ENCODE results near the gene ARPC1A.
A peak's percentile ranks its signal among the peaks of the same experiment; 100 is the strongest.
"Not testable (repeated sequence)": the region's sequence is repeated elsewhere in the genome, so short reads cannot be mapped to it uniquely, and the experiment has no call there.

Gene ARPC1A

DNA sequence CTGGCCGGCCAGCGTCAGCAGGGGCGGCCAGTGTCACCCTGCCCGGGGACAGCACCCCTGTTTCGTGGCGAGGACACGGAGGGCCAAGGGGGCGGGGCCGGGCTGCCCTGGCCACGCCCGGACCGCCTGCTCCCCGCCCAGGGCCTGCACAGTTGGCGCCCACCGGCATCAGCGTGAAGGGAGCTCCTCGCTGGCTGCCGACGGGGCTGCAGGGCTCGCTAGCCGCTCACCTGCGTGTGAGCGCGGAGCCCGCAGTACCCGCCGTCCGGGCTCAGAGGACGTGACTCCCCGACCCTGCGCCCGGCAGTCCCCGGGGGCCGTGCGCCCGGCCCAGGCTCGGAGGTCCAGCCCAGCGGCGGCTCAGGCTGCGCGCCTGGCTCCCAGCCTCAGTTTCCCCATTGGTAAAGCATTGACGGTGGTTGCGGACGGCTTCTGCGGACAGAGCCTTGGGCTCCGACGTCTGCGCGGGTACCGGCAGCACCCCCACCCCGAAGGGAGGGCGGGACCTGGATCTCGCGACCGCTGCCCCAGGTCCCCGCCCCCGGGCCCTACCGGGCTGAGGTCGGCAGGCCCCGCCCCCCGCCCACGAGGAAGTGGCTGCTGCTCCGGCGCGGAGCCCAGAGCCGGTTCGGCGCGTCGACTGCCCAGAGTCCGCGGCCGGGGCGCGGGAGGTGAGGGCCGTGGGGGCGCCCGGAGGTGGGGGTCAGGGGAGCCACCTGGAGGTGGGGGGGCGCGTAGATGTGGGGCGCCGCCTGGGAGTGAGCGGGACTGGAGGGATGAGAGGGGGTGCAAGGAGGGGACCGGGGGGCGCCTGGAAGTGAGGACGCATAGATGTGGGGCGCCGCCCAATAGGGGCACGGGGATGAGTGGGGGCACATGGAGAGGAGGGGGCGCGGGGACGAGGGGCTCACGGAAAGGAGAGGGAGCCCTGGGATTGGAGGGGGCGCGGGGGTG lies 48.7 kb downstream of the ARPC1A start, which contains the start of gene ARPC1B:
ARPC1B (plus strand) TSS at position 620 of the 954 bp plus-strand sequence. CDS start 10,985 bp downstream, outside the sequence.
- Histone ChIP-seq H3K9ac (ENCODE audit: low read depth, low read length, poor library complexity, severe bottlenecking) (peak within 1 kb of the TSS; percentile 94), H3K4me1 (ENCODE audit: insufficient read depth, low read length, poor library complexity, severe bottlenecking) (peaks cover 13% of the 10 kb centered on the region), H3K4me3 (ENCODE audit: low read length, poor library complexity, severe bottlenecking) (peak within 1 kb of the TSS; percentile 92), H4K20me1 (ENCODE audit: insufficient read depth, low read length, poor library complexity, severe bottlenecking) (peaks cover 20% of the 10 kb centered on the region), H3K79me2 (ENCODE audit: insufficient read depth, low read length) (peaks cover 43% of the 10 kb centered on the region), H3K27me3 (ENCODE audit: insufficient read depth, low read length, poor library complexity, severe bottlenecking) (no peaks in the 10 kb centered on the region), H3K4me2 (ENCODE audit: low read depth, low read length, poor library complexity, severe bottlenecking) (peak within 1 kb of the TSS; percentile 64), H3K9me2 (replicated peaks; ENCODE audit: low read depth, low read length) (no peaks in the 10 kb centered on the region), H3K9me3 (ENCODE audit: insufficient read depth, low read depth, low read length) (no peaks in the 10 kb centered on the region), H3K36me3 (ENCODE audit: insufficient read depth, low read length) (peaks cover 4% of the 10 kb centered on the region; the same call in 1 of the 2 replicates), H3F3A (ENCODE audit: low read depth) (no peaks in the 10 kb centered on the region), H2AFZ (ENCODE audit: low read length) (peak within 1 kb of the TSS; percentile 99)
- no peak for TF ChIP-seq EZH2phosphoT487 (IDR thresholded peaks at IDR 0.05; ENCODE audit: borderline replicate concordance)
- TF ChIP-seq, protein P1, sequence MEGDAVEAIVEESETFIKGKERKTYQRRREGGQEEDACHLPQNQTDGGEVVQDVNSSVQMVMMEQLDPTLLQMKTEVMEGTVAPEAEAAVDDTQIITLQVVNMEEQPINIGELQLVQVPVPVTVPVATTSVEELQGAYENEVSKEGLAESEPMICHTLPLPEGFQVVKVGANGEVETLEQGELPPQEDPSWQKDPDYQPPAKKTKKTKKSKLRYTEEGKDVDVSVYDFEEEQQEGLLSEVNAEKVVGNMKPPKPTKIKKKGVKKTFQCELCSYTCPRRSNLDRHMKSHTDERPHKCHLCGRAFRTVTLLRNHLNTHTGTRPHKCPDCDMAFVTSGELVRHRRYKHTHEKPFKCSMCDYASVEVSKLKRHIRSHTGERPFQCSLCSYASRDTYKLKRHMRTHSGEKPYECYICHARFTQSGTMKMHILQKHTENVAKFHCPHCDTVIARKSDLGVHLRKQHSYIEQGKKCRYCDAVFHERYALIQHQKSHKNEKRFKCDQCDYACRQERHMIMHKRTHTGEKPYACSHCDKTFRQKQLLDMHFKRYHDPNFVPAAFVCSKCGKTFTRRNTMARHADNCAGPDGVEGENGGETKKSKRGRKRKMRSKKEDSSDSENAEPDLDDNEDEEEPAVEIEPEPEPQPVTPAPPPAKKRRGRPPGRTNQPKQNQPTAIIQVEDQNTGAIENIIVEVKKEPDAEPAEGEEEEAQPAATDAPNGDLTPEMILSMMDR (conservative IDR thresholded peaks at IDR 0.05; ENCODE audit: low read length), result no peak

DNA sequence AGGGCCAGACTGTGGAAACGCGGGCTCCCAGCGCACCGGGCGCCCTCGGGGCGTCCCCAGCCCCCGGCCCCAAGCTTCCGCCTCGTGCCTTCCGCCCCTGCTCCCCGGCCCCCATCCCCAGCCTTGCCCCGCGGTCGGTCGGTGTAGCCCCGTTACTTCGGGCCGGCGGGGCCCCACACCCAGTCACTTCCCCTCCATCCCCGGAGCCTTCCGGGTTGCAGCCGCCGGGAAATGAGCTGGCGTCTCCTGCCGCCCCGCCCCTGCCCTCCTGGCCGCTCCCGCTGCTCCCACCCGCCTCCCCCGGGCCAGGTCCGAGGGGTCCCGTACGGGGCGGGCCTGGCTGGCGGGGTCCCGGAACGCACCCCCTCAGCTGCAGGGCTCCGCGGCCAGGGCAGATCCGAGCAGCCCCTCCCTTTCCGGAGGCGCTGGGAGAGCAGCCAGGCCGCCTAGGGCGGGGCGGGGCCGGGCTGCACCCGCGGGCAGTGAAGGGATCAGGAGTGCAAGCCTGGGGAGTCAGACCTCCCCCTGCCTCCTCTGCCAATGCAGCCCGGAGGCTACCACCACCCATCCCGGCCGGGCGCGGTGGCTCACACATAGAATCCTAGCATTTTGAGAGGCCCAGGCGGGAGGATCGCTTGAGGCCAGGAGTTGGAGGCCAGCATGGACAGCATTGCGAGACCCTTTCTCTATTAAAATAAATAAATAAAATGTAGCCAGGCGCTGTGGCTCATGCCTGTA lies 49.5 kb downstream of the ARPC1A start:
- Histone ChIP-seq H3K9ac (ENCODE audit: low read depth, low read length, poor library complexity, severe bottlenecking) (peak overlapping the region; percentile 94), H2AFZ (ENCODE audit: low read length) (peak overlapping the region; percentile 99), H3F3A (ENCODE audit: low read depth) (no peaks in the 10 kb centered on the region), H3K9me2 (replicated peaks; ENCODE audit: low read depth, low read length) (no peaks in the 10 kb centered on the region), H4K20me1 (ENCODE audit: insufficient read depth, low read length, poor library complexity, severe bottlenecking) (peaks cover 20% of the 10 kb centered on the region), H3K4me1 (ENCODE audit: insufficient read depth, low read length, poor library complexity, severe bottlenecking) (peaks cover 21% of the 10 kb centered on the region), H3K9me3 (ENCODE audit: insufficient read depth, low read depth, low read length) (no peaks in the 10 kb centered on the region), H3K36me3 (ENCODE audit: insufficient read depth, low read length) (peaks cover 4% of the 10 kb centered on the region; the same call in 1 of the 2 replicates), H3K4me3 (ENCODE audit: low read length, poor library complexity, severe bottlenecking) (peak overlapping the region; percentile 92), H3K4me2 (ENCODE audit: low read depth, low read length, poor library complexity, severe bottlenecking) (peak overlapping the region; percentile 64), H3K27me3 (ENCODE audit: insufficient read depth, low read length, poor library complexity, severe bottlenecking) (no peaks in the 10 kb centered on the region), H3K79me2 (ENCODE audit: insufficient read depth, low read length) (peaks cover 50% of the 10 kb centered on the region)
- TF ChIP-seq, protein P1 (conservative IDR thresholded peaks at IDR 0.05; ENCODE audit: low read length), result no peak

DNA sequence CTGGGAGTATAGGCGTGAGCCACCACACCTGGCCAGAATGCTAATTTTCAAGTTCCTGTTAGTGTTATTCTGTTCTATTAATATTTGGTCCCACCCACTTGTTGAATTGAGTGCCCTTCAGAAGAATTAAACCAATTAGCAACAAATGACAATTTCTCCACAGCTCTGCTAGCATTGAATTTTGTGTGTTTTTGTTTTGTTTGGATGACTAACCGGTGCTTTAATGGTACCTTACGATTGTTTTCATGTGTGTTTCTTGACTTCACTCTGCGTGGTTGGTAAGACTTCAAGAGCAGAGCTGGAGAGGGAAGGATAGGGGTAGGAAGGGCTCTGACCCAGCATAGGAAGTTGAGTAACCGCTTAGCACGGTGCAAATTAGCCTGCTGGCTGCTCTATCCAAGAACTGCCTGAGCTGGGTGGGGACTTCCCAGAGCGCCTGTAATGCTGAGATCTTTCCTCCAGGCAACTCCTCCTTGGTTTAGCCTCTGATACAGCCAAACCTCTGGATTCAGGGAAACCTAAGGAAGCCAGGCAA lies 53.4 kb downstream of the ARPC1A start:
- peak overlapping the region; percentile 55 for H3K4me3 ChIP-seq (ENCODE audit: low read length, poor library complexity, severe bottlenecking)
- H3K4me1 ChIP-seq (ENCODE audit: insufficient read depth, low read length, poor library complexity, severe bottlenecking), result peaks cover 33% of the 10 kb centered on the region
- H3K36me3 ChIP-seq (ENCODE audit: insufficient read depth, low read length), result peaks cover 4% of the 10 kb centered on the region; the same call in 1 of the 2 replicates
- no peak overlapping the region for H2AFZ ChIP-seq (ENCODE audit: low read length)
- H4K20me1 ChIP-seq (ENCODE audit: insufficient read depth, low read length, poor library complexity, severe bottlenecking), result peaks cover 22% of the 10 kb centered on the region
- H3K4me2 ChIP-seq (ENCODE audit: low read depth, low read length, poor library complexity, severe bottlenecking), result peak overlapping the region; percentile 62
- peak overlapping the region; percentile 43 for H3K9ac ChIP-seq (ENCODE audit: low read depth, low read length, poor library complexity, severe bottlenecking)
- H3K27me3 ChIP-seq (ENCODE audit: insufficient read depth, low read length, poor library complexity, severe bottlenecking), result no peaks in the 10 kb centered on the region
- H3K9me2 ChIP-seq (replicated peaks; ENCODE audit: low read depth, low read length), result no peaks in the 10 kb centered on the region
- no peaks in the 10 kb centered on the region for H3K9me3 ChIP-seq (ENCODE audit: insufficient read depth, low read depth, low read length)
- H3K79me2 ChIP-seq (ENCODE audit: insufficient read depth, low read length), result peaks cover 80% of the 10 kb centered on the region
- TF ChIP-seq, protein P1 (conservative IDR thresholded peaks at IDR 0.05; ENCODE audit: low read length), result no peak
- TF ChIP-seq EZH2phosphoT487 (IDR thresholded peaks at IDR 0.05; ENCODE audit: borderline replicate concordance), result no peak
- no peaks in the 10 kb centered on the region for H3F3A ChIP-seq (ENCODE audit: low read depth)

DNA sequence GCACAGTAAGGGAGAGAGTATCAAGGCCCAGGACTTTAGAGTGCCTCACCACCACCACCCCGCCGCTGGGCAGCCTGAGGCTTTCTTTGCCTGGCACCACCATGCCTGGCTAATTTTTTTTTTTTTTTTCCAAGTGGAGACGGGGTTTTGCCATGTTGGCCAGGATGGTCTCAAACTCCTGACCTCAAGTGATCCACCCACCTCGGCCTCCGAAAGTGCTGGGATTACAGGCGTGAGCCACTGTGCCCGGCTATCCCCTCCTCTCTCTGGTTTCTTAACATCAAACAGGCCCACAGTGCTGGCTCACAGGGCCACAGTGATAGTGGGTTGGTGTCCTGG lies 54.0 kb downstream of the ARPC1A start:
- Histone ChIP-seq H3K9ac (ENCODE audit: low read depth, low read length, poor library complexity, severe bottlenecking) (peak overlapping the region; percentile 43), H3K4me1 (ENCODE audit: insufficient read depth, low read length, poor library complexity, severe bottlenecking) (peaks cover 33% of the 10 kb centered on the region), H3K4me3 (ENCODE audit: low read length, poor library complexity, severe bottlenecking) (peak overlapping the region; percentile 55), H3K4me2 (ENCODE audit: low read depth, low read length, poor library complexity, severe bottlenecking) (peak overlapping the region; percentile 62), H3K79me2 (ENCODE audit: insufficient read depth, low read length) (peaks cover 81% of the 10 kb centered on the region), H4K20me1 (ENCODE audit: insufficient read depth, low read length, poor library complexity, severe bottlenecking) (peaks cover 22% of the 10 kb centered on the region)
- not testable (repeated sequence) for H3K36me3 ChIP-seq (ENCODE audit: insufficient read depth, low read length); H3K9me3 ChIP-seq (ENCODE audit: insufficient read depth, low read depth, low read length); H2AFZ ChIP-seq (ENCODE audit: low read length); H3F3A ChIP-seq (ENCODE audit: low read depth); H3K27me3 ChIP-seq (ENCODE audit: insufficient read depth, low read length, poor library complexity, severe bottlenecking); H3K9me2 ChIP-seq (replicated peaks; ENCODE audit: low read depth, low read length)
